Brain microvascular endothelial cell (primary cell): Measurements from ENCODE around the gene KCNH8.

Source experiments
- DNase-seq: peaks from one replicate; pipeline ENCODE4 v3.0.0-alpha.2; 2020
- H3K27ac ChIP-seq: fragments of 250-450 bp; sonication (Bioruptor Pico); 2 replicates; pipeline ENCODE4 v1.5.1; 2020; ENCODE audit warnings: mild to moderate bottlenecking, moderate library complexity
- H3K27me3 ChIP-seq: fragments of 250-450 bp; sonication (Bioruptor Pico); replicated peaks from 2 replicates; pipeline ENCODE4 v1.5.1; 2020; ENCODE audit warnings: mild to moderate bottlenecking
- H3K36me3 ChIP-seq: fragments of 250-450 bp; sonication (Bioruptor Pico); replicated peaks from 2 replicates; pipeline ENCODE4 v1.5.1; 2020; ENCODE audit warnings: mild to moderate bottlenecking
- H3K4me3 ChIP-seq: 2 replicates; pipeline ENCODE4 v1.5.1; 2011; ENCODE audit warnings: low read depth, mild to moderate bottlenecking, control low read depth, low read length, moderate library complexity
- CTCF ChIP-seq: IDR thresholded peaks from 2 replicates; pipeline ENCODE4 v1.5.1; 2011; ENCODE audit warnings: low read depth, mild to moderate bottlenecking, moderate library complexity, low read length, control low read depth, inconsistent platforms; ENCODE audit errors: missing control alignments
- in situ Hi-C: cut with HindIII; loops from 2 replicates; pipeline ENCODE4 v1.10.0; 2017; ENCODE audit warnings: low sequenced_read_pairs, low pct_ligation_motif_present

The KCNH8 gene

GRCh38 chr3:19473971-19474580, 325.8 kb downstream of the KCNH8 start:
- H3K27ac ChIP-seq: no peak overlapping the region
- H3K27me3 ChIP-seq: no peaks in the 10 kb centered on the region
- in situ Hi-C loops: no loop called here
- no peak for DNase-seq
- no peaks in the 10 kb centered on the region for H3K36me3 ChIP-seq
- TF ChIP-seq CTCF: no peak
- H3K4me3 ChIP-seq: no peak overlapping the region

GRCh38 chr3:19476281-19476680, 328.0 kb downstream of the KCNH8 start:
- Histone ChIP-seq H3K36me3 (no peaks in the 10 kb centered on the region), H3K4me3 (no peak overlapping the region), H3K27me3 (no peaks in the 10 kb centered on the region), H3K27ac (no peak overlapping the region)
- no peak for TF ChIP-seq CTCF
- in situ Hi-C loops: no loop called here
- no peak for DNase-seq

- TF ChIP-seq CTCF: no peak
- no peak for DNase-seq
These were observed 337.0 kb downstream of the KCNH8 start for GRCh38 chr3:19485267-19485666.

GRCh38 chr3:19487386-19487785, 339.1 kb downstream of the KCNH8 start:
- TF ChIP-seq CTCF: no peak
- in situ Hi-C loops: no loop called here
- DNase-seq: no peak
- Histone ChIP-seq H3K36me3 (no peaks in the 10 kb centered on the region), H3K4me3 (no peak overlapping the region), H3K27me3 (no peaks in the 10 kb centered on the region), H3K27ac (no peak overlapping the region)

More at GRCh38 chr3:19485267-19485666, 337.0 kb downstream of the KCNH8 start:
- H3K4me3 ChIP-seq: no peak overlapping the region
- H3K36me3 ChIP-seq: no peaks in the 10 kb centered on the region
- no peak overlapping the region for H3K27ac ChIP-seq
- in situ Hi-C loops: no loop called here
- no peaks in the 10 kb centered on the region for H3K27me3 ChIP-seq

GRCh38 chr3:19488939-19489338, 340.6 kb downstream of the KCNH8 start:
- no peak for DNase-seq
- no peaks in the 10 kb centered on the region for H3K27me3 ChIP-seq
- no peak overlapping the region for H3K4me3 ChIP-seq
- no peak for TF ChIP-seq CTCF
- in situ Hi-C loops: no loop called here
- H3K36me3 ChIP-seq: no peaks in the 10 kb centered on the region
- H3K27ac ChIP-seq: no peak overlapping the region

- no peak overlapping the region for H3K4me3 ChIP-seq
- TF ChIP-seq CTCF: no peak
- H3K27me3 ChIP-seq: no peaks in the 10 kb centered on the region
- no peak overlapping the region for H3K27ac ChIP-seq
- no peak for DNase-seq
- in situ Hi-C loops: no loop called here
- no peaks in the 10 kb centered on the region for H3K36me3 ChIP-seq
These were observed 341.6 kb downstream of the KCNH8 start for GRCh38 chr3:19489936-19490335.
